Suprapubic skin (tissue), 4 donors: ENCODE data around the gene RNF223. TPM values are rescaled to one million over a fixed set of nuclear protein-coding genes. Genes with fewer than 3 reads are reported as not detected.

ENCODE experiments used
- DNase-seq, 2 donors: peaks; one replicate each; pipeline ENCODE4 v3.0.0-alpha.2; 2019; ENCODE audit warnings: low spot score in 2 of 2
- H3K27ac ChIP-seq: fragments of 200-600 bp; sonication (generic); one replicate; pipeline ENCODE4 v1.5.1; 2019
- H3K27me3 ChIP-seq: fragments of 200-600 bp; sonication (generic); one replicate; pipeline ENCODE4 v1.5.1; 2019
- H3K36me3 ChIP-seq: fragments of 200-600 bp; sonication (generic); one replicate; pipeline ENCODE4 v1.5.1; 2019
- H3K4me1 ChIP-seq: fragments of 200-600 bp; sonication (generic); one replicate; pipeline ENCODE4 v1.5.1; 2019
- H3K4me3 ChIP-seq: fragments of 200-600 bp; sonication (generic); one replicate; pipeline ENCODE4 v1.5.1; 2019; ENCODE audit warnings: mild to moderate bottlenecking
- H3K9me3 ChIP-seq: fragments of 200-600 bp; sonication (generic); one replicate; pipeline ENCODE4 v1.5.1; 2019
- EP300 ChIP-seq: sonication (generic); formaldehyde crosslinking; IDR thresholded peaks from one replicate; pipeline ENCODE4 v1.6.1; 2017; ENCODE audit warnings: antibody characterized with exemption
- POLR2A ChIP-seq, 2 donors: fragments of 450-650 bp; IDR thresholded peaks; one replicate each; pipeline ENCODE4 v1.6.1; 2017; ENCODE audit warnings: antibody characterized with exemption in 2 of 2, mild to moderate bottlenecking in 2 of 2, moderate library complexity in 2 of 2
- POLR2AphosphoS5 ChIP-seq, 3 donors: sonication (generic); formaldehyde crosslinking; IDR thresholded peaks; one replicate each; pipeline ENCODE4 v1.6.1; 2017; ENCODE audit warnings: antibody characterized with exemption in 3 of 3
- WGBS: methylation state at CpG from one replicate; pipeline ENCODE4 v1.1.5; 2018; 5-methylcytosine and 5-hydroxymethylcytosine counted together
- total RNA-seq, 4 donors: library from RNA; depleted of rRNA; stranded (reverse); fragments of >200 nt; gene quantifications; one replicate each; pipeline ENCODE4 v1.1.0, GENCODE V29; 2016
- TF ChIP-seq, protein P1 (sequence below), 2 donors: fragments of 200-600 bp in 1 of 2; fragments of 450-650 bp in 1 of 2; sonication (generic) in 1 of 2; IDR thresholded peaks; one replicate each; pipeline ENCODE4 v1.5.1; 2016 to 2019; ENCODE audit warnings: antibody characterized with exemption in 2 of 2, mild to moderate bottlenecking in 1 of 2, moderate library complexity in 1 of 2

The RNF223 gene
- total RNA-seq, 4 donors from 2014 or later: 1.8 to 4.9 (median 4.8) TPM

DNA sequence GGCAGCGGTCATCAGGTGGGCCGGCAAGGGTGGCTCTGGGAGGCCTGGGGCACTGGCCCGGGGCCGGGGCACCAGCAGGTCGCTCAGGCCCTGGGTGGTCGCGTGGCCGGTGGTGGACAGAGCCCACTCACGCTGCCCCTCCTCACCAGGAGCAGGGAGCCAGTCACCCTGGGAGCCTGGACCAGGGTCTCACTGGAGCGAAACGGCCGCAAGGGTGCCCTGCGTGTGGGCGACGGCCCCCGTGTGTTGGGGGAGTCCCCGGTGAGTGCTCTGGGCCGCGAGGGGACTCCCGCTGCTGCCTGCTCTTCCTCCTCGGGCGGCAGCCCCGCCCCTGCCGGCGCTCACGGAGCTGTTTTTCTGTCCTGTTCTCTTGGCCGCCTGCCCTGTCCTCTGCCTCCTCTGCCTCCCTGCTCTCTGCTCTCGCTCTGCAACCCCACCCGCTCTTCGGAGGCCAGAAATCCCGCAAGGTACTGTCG lies 23.5 kb downstream of the RNF223 start:
- Histone ChIP-seq H3K27ac (no peak overlapping the region), H3K9me3 (no peaks in the 10 kb centered on the region), H3K36me3 (peaks cover 77% of the 10 kb centered on the region), H3K4me1 (peaks cover 3% of the 10 kb centered on the region), H3K27me3 (no peaks in the 10 kb centered on the region), H3K4me3 (no peak overlapping the region)
- DNase-seq: no peak
- TF ChIP-seq POLR2AphosphoS5 (IDR thresholded peaks at IDR 0.05) (no peak), EP300 (no peak), POLR2A (IDR thresholded peaks at IDR 0.05) (no peak)
- TF ChIP-seq, protein P1, sequence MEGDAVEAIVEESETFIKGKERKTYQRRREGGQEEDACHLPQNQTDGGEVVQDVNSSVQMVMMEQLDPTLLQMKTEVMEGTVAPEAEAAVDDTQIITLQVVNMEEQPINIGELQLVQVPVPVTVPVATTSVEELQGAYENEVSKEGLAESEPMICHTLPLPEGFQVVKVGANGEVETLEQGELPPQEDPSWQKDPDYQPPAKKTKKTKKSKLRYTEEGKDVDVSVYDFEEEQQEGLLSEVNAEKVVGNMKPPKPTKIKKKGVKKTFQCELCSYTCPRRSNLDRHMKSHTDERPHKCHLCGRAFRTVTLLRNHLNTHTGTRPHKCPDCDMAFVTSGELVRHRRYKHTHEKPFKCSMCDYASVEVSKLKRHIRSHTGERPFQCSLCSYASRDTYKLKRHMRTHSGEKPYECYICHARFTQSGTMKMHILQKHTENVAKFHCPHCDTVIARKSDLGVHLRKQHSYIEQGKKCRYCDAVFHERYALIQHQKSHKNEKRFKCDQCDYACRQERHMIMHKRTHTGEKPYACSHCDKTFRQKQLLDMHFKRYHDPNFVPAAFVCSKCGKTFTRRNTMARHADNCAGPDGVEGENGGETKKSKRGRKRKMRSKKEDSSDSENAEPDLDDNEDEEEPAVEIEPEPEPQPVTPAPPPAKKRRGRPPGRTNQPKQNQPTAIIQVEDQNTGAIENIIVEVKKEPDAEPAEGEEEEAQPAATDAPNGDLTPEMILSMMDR (IDR thresholded peaks at IDR 0.05): no peak
- WGBS: 69% methylated on average over 12 of the region's 32 CpGs

DNA sequence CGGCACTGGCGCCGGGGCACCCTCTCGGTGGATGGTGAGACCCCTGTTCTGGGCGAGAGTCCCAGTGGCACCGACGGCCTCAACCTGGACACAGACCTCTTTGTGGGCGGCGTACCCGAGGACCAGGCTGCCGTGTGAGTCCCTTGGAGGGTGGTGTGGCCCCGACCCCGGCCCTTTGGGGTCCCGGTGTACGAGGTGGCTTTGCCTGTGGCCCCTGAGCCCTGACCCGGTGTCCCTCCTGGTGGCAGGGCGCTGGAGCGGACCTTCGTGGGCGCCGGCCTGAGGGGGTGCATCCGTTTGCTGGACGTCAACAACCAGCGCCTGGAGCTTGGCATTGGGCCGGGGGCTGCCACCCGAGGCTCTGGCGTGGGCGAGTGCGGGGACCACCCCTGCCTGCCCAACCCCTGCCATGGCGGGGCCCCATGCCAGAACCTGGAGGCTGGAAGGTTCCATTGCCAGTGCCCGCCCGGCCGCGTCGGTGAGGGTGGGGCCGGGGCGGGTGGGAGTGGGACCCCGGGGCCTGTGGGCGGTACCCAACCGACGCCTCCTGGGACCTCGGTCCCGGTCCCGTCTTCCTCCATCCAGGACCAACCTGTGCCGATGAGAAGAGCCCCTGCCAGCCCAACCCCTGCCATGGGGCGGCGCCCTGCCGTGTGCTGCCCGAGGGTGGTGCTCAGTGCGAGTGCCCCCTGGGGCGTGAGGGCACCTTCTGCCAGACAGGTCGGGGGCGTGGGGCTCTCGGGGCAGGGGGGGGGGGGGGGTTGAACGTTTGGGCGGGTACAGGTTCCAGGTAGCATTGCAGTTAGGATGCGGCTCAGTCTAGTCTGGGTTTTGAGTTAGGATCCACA lies 24.6 kb downstream of the RNF223 start:
- no peak overlapping the region for H3K4me3 ChIP-seq
- peaks cover 77% of the 10 kb centered on the region for H3K36me3 ChIP-seq
- H3K4me1 ChIP-seq: peaks cover 3% of the 10 kb centered on the region
- TF ChIP-seq POLR2A (IDR thresholded peaks at IDR 0.05): no peak
- TF ChIP-seq, protein P1 (IDR thresholded peaks at IDR 0.05): no peak
- TF ChIP-seq EP300: no peak
- TF ChIP-seq POLR2AphosphoS5 (IDR thresholded peaks at IDR 0.05): no peak
- WGBS: 87% methylated on average over 26 of the region's 57 CpGs
- no peak overlapping the region for H3K27ac ChIP-seq
- DNase-seq: no peak
- H3K27me3 ChIP-seq: no peaks in the 10 kb centered on the region
- no peaks in the 10 kb centered on the region for H3K9me3 ChIP-seq

DNA sequence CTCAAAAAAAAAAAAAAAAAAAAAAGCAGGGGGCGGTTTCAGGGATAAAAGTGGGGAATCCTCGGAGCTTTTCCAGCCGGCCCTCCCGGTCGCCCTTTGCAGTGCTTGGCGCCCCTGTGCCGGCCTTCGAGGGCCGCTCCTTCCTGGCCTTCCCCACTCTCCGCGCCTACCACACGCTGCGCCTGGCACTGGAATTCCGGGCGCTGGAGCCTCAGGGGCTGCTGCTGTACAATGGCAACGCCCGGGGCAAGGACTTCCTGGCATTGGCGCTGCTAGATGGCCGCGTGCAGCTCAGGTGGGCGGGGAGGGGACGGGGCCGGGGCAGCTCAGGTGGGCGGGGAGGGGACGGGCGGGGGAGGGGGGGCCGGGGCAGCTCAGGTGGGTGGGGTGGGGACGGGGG lies 25.3 kb downstream of the RNF223 start:
- H3K27ac ChIP-seq: no peak overlapping the region
- peaks cover 3% of the 10 kb centered on the region for H3K4me1 ChIP-seq
- H3K27me3 ChIP-seq: no peaks in the 10 kb centered on the region
- DNase-seq: no peak
- TF ChIP-seq EP300 (no peak), POLR2A (IDR thresholded peaks at IDR 0.05) (no peak), POLR2AphosphoS5 (IDR thresholded peaks at IDR 0.05) (no peak)
- TF ChIP-seq, protein P1 (IDR thresholded peaks at IDR 0.05): no peak
- WGBS: 86% methylated on average over 16 of the region's 28 CpGs
- no peak overlapping the region for H3K4me3 ChIP-seq
- H3K36me3 ChIP-seq: peaks cover 77% of the 10 kb centered on the region
- H3K9me3 ChIP-seq: no peaks in the 10 kb centered on the region

DNA sequence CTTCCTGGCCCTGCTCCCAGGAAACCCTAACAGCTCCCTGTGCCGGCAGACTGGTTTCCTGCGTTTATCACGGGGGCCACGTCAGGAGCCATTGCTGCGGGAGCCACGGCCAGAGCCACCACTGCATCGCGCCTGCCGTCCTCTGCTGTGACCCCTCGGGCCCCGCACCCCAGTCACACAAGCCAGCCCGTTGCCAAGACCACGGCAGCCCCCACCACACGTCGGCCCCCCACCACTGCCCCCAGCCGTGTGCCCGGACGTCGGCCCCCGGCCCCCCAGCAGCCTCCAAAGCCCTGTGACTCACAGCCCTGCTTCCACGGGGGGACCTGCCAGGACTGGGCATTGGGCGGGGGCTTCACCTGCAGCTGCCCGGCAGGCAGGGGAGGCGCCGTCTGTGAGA lies 26.1 kb downstream of the RNF223 start:
- no peak for DNase-seq
- H3K27me3 ChIP-seq: no peaks in the 10 kb centered on the region
- H3K4me3 ChIP-seq: no peak overlapping the region
- peaks cover 77% of the 10 kb centered on the region for H3K36me3 ChIP-seq
- TF ChIP-seq POLR2AphosphoS5 (IDR thresholded peaks at IDR 0.05) (no peak), POLR2A (IDR thresholded peaks at IDR 0.05) (no peak), EP300 (no peak)
- TF ChIP-seq, protein P1 (IDR thresholded peaks at IDR 0.05): no peak
- 94% methylated on average over 10 of the region's 25 CpGs for WGBS
- no peak overlapping the region for H3K27ac ChIP-seq
- peaks cover 3% of the 10 kb centered on the region for H3K4me1 ChIP-seq
- no peaks in the 10 kb centered on the region for H3K9me3 ChIP-seq

DNA sequence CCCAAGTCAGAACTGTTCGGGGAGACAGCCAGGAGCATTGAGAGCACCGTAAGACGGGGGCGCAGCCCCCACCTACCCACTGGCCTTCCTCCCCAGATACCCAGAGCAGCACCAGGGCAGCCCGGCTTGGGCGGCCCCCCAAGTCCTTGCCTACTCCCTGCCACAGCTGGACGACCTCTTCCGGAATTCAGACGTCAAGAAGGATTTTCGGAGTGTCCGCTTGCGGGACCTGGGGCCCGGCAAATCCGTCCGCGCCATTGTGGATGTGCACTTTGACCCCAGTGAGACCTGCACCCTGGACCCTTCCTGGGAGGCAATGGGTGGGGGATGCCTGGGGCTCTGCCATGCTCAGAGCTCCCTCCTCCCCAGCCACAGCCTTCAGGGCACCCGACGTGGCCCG lies 26.7 kb downstream of the RNF223 start:
- 95% methylated on average over 8 of the region's 19 CpGs for WGBS
- Histone ChIP-seq H3K9me3 (no peaks in the 10 kb centered on the region), H3K36me3 (peaks cover 76% of the 10 kb centered on the region), H3K27ac (no peak overlapping the region), H3K4me3 (no peak overlapping the region), H3K27me3 (no peaks in the 10 kb centered on the region), H3K4me1 (peaks cover 3% of the 10 kb centered on the region)
- no peak for DNase-seq
- TF ChIP-seq, protein P1 (IDR thresholded peaks at IDR 0.05): no peak
- no peak for TF ChIP-seq POLR2A (IDR thresholded peaks at IDR 0.05)
